ENCODE data around the gene GRIN2C.
"Not testable (repeated sequence)": the region's sequence is repeated elsewhere in the genome, so short reads cannot be mapped to it uniquely, and the experiment has no call there.

Gene GRIN2C

DNA sequence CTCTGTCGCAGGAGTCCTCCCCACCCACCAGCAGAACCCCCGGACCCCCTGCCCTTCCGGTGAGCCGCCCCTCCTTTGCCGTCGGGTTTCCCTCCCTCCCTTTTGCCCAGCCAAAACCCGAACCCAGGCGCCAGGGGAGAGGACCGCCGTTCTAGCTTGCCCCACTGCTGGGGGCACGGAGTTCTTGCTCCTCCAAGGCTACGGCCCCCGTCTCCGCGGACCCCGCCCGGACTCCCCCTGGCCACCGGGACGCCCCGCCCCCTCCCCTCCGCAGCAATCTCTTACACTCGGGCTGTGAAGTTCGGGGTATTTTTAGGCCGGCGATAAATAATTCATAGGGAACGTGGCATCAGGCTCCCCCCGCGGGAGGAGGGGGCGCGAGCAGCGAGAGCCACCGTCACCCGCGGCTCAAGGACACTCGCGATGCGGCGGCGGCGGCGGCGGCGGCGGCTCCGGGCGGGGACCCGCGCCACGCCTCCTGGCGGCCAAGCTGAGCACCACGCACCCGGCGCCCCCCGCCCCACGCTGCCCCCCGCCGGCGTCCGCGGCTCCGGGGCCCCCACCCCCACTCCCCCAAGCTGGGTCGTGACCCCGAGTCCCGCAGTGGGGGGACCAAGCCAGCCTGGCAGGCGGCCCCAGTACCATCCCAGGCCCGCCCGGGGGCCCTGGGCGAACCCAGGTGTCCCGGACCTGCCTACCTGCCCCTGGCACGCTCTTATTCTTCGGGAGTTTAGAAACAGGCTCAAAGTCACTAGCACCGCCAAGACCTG is at the start of gene GRIN2C:
GRIN2C (minus strand) TSS at position 427 of the 770 bp plus-strand sequence. CDS start 4,793 bp downstream, outside the sequence.
- peak; percentile 73 for DNase-seq (ENCODE audit: low spot score)

DNA sequence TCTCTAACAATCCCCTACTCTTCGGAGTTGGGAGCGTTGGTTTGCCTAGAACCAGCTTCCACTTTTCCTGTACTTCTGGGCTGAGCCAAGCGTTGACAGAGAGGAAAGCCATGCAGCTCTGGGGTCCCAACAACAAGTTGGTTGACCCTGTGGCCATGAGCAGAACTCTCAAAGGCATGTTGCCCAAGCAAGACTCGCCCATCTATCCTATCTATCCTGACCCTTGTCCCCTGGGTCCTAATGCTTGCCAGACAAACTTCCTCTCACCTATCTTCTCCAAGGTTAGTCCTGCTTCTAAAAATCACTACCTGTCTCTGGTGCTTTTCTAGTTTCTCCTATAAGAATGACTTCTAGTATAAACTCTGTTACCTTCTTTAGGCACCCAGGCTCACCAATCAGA is 49.4 kb upstream of the GRIN2C start:
- not testable (repeated sequence) for DNase-seq (ENCODE audit: low spot score)

DNA sequence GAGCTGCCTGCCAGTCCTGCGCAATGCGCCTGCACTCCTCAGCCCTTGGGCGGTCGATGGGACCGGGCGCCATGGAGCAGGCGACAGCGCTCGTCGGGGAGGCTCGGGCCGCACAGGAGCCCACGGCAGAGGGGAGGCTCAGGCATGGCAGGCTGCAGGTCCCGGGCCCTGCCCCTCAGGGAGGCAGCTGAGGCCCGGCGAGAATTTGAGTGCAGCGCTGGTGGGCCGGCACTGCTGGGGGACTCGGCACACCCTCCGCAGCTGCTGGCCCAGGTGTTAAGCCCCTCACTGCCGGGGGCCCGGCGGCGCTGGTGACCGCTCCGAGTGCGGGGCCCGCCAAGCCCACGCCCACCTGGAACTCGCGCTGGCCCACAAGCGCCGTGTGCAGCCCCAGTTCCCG is 47.3 kb upstream of the GRIN2C start:
- DNase-seq (ENCODE audit: low spot score) = no peak

DNA sequence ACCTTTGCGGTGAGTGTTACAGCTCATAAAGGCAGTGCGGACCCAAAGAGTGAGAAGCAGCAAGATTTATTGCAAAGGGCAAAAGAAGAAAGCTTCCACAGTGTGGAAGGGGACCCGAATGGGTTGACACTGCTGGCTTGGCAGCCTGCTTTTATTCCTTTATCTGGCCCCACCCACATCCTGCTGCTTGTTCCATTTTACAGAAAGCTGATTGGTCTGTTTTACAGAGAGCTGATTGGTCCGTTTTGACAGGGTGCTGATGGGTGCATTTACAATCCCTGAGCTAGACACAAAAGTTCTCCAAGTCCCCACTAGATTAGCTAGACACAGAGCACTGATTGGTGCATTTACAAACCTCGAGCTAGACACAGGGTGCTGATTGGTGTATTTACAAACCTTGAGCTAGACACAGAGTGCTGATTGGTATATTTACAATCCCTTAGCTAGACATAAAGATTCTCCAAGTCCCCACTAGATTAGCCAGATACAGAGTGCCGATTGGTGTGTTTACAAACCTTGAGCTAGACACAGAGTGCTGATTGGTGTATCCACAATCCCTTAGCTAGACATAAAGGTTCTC is 46.6 kb upstream of the GRIN2C start:
- not testable (repeated sequence) for DNase-seq (ENCODE audit: low spot score)

DNA sequence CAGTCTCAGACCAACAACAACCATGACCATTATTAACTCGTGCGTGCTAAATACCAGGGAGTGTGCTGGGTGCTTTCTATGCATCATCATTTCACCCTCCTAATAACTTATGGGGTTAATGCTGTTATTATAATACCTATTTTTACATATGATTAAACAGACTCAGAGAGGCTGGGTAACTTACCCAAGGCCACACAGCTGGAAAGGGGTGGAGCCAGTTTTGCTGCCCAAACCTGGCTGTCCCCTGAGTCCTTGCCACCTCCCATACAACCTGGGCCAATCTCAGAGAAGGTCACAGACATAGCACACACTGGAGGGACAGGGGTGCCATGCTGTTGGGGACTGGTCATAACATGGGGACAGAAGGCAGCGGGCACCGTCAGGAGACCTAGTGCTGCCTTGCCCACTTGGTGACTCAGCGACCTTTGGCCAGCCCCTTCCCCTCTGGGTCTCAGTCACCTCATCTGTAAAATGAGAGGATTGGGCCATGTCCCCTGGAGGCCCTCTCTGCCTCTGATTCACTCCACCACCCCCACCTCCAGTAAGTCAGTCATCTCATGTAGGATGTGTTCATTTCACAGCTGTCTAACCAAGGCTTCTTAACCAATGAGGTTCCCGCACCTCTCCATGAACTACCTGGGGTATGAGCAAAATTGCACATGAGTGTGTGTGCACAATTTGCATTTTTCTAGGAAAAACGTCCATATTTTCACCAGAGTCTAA is 45.2 kb upstream of the GRIN2C start:
- DNase-seq (ENCODE audit: low spot score) = no peak

DNA sequence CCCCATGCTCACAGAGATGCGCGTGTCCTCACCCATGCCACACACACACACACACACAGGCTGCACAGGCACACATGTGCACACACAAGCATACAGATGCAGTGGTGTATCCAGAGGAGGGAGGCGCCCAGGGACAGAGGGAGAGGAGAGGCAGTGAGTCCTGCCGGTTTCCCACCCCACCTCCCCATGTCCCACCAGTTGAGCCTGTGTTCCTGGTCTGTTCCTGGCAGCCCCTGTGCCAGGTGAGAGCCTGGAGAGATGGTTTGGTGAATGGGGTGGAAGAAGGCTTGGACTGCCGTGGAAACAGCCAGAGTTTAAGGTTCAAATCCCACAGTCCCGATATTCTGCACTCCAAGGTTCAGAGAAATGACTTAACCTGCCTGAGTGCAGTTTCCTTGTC is 44.0 kb upstream of the GRIN2C start:
- no peak for DNase-seq (ENCODE audit: low spot score)

DNA sequence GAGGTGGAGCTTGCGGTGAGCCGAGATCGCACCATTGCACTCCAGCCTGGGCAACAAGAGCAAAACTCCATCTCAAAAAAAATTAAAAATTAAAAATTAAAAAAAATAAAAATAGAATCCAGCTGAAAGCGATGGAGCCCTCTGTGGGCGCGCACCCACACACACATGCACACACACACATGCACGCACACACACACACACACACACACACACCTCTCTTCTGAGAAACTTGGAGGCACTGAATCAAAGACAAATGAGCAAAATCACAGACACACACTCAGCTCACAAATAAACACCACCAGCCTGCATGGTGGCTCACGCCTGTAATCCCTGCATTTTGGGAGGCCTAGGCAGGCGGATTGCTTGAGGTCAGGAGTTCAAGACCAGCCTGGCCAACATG is 43.3 kb upstream of the GRIN2C start:
- DNase-seq (ENCODE audit: low spot score) = no peak

DNA sequence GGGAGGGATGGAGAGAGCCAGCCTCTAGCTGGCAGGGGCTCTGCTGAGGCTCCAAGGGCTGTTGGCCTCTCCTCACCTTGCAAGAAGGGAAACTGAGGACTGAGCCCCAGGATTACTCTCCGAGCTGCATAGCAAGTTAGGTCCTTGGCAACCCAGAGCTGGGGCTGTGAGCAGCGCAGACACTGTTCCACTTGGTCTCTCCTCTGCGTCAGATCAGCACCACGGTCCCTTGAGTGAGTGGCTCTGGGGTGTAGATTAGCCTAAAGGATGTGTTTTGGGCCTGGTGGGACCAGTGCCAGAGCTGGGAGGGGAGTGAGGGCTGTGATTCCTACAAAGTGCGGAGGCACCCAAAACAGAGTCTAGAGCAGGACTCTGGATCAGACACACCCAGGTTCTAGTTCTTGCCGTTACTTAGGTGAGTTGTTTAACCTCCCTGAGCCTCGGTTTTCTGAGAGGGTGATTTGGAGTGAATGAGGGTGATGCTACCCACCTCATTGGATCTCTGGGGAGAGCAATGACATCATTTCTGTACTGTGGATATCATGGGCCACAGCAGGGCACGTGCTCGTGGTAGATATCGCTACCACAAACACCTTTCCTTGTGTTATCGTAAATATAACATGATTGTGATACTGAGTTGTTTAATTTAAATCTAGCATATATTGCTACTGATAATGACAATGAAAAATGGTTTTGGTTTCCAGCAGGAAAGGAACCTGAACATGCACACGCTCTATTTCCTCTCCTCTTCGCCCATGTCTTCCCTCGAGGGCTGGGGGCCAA is 41.9 kb upstream of the GRIN2C start:
- DNase-seq (ENCODE audit: low spot score) = no peak

DNA sequence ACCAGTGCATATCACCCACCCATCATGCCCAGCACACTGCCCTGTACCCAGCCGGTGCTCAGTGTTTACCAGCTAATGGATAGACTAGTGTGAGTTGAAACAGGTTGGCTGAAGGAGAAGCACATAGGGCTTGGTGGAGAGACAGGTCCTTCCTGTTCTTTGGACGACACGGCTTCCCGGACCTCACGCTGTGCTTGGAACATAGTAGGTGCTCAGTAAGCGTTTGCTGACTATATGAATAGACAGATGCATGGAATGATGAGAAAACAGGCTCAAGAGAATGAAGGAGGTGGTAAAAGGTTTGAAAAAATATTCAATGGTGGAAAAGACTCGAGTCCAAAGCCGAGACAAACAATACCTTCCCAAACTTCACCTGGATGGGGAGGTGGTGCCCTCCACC is 40.5 kb upstream of the GRIN2C start:
- no peak for DNase-seq (ENCODE audit: low spot score)

DNA sequence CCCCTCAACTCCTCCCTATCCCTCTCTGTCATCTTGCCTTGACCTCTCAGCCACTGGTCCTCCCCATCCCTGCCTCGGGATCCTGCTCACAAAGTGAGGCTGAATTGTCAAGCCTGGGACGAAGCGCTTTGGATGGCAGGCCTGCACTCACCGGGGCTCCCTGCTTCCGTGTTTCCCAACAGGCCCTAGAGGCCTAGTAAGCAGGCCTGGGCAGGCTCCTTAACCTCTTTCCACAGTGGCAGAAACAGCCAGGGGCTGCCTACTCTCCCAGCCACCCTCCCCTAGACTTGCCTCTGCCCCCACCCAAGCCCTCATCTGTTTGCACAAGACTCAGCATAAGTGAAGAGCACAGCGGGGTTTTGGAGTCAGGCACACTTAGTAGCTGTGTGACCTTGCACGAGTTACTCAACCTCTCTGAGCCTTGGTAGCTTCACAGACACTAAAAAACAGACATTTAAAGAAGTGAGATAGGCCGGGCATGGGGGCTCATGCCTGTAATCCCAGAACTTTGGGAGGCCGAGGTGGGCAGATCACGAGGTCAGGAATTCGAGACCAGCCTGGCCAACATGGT is 38.8 kb upstream of the GRIN2C start:
- DNase-seq (ENCODE audit: low spot score) = no peak

DNA sequence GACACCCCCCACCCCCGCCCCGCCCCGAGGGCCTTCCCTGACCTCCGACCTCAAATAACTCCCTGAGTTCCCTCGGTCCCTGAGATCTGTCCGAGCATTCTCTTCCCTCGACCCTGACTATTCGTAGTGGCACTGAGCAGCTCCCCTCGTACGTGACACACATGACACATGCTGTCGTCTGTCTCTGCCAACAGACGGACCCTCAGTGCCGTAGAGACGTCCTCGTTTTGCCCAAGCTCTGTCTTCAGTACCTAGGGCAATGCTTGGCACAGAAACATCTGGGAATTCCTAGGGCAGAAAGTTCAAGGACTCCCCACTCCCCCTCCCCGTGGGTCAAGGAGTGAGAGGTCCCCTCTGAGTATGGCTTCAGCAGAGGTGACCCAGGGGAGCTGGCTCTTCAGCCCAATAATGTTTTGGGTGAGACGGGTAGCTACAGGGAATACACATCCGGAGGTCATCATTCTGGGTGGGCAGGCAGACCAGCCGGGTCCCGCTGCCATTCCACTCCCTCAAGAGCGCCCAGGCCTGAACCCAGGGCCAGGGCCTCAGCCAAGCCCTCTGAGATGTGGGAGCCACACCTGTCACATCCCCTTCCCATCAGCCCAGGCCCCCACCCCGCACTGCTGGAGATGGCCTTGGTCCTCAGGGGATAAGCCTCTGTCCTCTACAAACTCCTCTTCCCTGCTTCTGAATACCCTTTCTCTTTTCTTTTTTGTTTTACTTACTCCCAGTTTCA is 34.4 kb upstream of the GRIN2C start:
- DNase-seq (ENCODE audit: low spot score) = no peak

DNA sequence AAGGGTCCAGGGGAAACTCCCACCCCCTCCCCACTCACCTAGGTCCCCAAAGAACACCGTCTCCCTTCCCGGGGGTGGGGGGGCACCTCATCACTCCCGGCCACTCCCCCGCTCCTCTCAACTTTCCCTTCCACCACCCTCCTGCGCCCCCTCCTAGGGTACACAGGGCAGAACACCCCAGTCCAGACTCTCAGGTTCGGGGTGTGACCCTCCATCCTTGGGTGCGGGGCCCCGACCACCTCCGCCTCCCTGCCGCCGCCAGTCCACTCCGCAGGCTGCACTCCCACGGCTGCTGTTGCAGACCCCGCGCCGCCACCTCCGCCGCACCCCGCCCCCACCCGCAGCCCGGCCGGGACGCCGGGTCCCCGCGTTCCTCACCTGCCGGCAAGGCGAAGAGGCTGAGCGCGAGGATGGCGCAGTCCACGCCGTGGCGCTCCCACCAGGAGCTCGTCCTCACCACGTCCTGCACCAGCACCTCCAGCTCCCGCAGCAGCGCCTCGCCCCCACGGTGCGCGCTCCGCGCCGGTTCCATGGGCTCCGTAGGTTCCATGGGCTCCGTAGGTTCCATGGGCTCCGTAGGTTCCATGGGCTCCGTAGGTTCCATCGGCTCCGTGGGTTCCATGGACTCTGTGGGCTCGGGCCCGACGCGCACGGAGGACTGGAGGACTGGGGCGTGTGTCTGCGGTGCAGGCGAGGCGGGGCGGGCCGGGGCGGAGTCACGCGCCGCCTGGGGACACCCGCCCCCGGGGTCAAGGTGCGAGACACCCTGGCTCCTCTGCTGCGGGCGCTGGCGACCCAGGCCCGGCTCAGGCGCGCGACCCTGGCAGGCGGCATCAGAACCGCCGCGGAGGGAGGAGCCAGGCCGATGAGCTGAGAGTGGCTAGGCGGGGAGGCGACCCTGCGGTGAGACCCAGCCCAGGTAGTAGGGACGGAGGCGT is 33.6 kb upstream of the GRIN2C start, which contains the start of gene FADS6:
FADS6 (minus strand) TSS at position 660 of the 938 bp plus-strand sequence; CDS start at position 622, 38 bp downstream.
- peak; percentile 77 for DNase-seq (ENCODE audit: low spot score)

DNA sequence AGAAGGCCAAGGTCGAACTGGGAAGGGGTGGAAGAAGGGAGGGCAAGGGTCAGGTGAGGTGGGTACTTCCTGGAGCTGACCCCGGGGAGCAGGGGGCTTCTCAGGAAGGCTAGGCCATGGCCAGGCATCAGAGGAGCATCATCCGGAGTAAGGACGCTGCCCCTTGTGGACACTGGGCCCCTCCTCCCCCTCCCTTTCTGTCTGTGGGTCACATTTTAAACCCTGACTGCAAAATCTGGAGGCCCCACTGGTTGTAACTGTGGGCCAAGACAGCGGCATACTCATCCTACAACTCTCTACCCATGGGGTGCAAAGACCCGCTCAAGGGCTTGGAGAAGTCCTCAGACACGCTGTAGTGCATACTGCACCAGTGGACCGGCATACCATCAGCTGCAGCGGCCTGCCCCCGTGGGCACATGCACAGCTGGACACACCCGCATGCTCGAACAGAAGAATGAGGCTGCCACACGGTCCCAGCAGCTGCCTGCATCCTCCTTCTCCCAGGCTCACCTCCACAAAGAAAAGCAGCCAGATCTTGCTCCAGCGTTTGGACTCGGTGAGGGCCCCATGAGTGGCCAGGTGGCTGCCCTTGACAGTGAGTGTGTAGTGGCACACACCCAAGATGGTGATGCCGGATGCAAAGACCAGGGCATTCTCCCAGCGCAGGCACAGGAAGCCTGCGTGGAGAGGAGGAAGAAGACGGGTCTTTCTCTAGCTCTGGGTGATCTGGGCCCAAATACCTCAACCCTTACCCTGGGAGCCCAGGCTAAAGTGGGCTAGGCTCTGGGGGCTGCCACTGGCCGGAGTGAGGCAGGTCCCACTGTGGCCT is 32.5 kb upstream of the GRIN2C start:
- no peak for DNase-seq (ENCODE audit: low spot score)

DNA sequence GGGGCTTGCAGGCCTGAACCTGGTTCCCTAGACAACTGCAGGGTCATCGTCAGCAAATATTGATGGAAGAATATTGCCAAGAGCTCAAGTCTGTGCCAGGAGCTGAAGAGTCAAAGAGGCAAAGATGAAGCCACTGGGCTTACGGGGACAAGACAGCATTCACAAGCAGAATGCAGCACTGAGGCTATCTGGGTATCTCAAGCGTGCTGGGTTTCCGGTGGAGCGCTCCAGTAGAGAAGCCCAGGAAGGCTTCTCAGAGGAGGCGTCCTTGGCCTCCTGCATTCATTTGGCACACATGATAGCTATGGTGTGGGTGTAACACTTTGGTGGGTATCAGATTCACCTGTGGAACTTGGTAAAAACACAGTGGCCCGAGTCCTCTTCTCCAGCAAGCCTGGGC is 30.9 kb upstream of the GRIN2C start:
- no peak for DNase-seq (ENCODE audit: low spot score)

DNA sequence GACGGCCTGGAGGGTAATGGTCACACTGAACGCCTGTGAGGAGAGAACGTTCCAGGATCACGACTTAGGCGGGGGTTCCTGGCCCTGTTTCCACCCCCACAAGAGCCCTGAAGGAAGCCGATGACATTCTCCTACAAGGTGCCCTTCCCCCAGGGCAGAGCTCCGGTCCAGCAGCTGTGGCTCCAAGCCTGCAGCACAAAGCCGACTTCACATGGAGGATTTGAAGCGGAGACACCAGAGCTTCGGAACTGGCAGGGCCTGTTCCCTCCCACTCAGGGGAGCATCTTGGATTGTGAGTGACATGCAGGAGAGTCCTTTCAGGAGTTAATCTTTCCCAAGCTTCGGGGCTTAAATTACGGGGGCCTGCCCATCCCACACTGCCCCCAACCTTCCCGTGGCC is 28.8 kb upstream of the GRIN2C start:
- DNase-seq (ENCODE audit: low spot score) = no peak

DNA sequence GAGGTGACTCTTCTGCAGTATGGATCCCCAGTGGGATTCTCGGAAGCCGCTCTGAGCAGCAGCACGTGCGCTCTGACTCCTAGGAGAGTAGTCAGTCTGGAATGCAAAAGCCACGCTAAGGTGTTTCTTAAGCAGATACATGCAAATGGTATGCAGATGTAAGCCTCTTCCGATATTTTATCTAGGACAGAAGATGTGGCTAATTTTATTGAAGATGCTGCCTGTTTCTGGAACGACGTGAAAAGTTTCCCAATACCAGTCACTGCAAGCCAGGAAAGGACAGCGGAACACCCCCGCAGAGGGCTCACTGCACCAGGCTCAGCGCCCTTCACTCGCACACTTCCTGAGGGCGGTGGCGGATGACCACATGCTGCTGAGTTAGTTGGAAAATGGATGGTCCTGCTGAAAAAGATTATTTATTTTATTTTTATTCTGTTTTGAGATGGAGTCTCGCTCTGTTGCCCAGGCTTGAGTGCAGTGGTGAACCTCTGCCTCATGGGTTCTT is 23.6 kb upstream of the GRIN2C start:
- DNase-seq (ENCODE audit: low spot score) = no peak

DNA sequence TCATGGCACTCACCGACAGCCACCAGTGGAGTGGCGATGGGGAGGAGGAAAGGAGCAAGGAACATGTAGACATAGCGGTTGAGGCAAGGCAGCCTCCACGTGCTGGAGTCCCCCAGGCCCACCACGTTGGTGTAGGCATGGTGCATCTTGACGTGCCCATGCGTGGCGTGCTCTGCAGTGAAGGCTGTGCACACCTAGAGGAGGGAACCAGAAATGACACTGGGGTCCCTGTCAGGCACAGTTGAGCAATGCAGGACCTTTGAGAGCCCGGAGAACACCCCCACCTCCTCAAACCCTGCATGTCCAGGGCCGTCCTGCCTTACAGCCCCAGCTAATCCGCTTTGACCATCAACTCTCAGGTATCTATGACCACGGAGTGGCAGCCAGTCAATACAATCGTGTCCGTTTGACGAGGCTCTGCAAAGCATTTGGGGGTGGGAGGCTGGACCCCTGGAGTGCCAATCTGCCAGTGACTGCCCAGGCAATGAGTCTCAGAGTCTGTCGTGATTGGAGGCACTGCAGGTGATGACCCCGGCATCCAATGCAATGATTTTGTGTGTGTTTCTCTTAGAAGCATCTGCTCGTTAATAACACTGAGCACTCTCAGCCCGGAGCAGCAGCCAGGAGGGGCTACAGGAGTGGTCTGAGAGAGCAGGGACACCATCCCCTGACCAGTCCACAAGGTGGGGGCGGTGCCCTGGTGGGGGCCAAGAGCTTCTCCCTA is 23.0 kb upstream of the GRIN2C start:
- DNase-seq (ENCODE audit: low spot score) = no peak

DNA sequence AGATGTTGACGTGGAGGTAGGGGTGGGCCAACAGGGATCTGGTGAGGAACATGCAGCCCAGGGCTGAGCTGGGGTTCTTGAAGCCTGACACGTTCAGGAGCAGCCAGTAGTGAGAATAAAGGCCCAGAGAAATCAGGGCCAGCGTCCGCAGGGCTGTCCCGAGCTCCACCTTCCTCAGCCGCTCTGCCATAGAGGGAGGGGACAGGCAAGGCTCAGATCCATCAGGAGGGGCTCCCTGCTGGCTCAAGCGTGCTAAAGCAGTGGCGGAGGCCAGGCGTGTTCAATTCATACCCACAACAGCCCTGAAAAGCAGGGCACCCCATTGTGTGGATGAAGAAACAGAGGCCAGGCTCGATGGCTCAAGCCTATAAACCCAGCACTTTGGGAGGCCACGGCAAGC is 21.4 kb upstream of the GRIN2C start:
- no peak for DNase-seq (ENCODE audit: low spot score)
